ENCODE data around the gene NACC2.

NACC2 gene

GRCh38 chr9:136012651-136013050, 82.4 kb downstream of the NACC2 start:
- DNase-seq (ENCODE audit: low read depth in 2 of 2): peak; percentile 13 to 61
- TF ChIP-seq, protein P1, sequence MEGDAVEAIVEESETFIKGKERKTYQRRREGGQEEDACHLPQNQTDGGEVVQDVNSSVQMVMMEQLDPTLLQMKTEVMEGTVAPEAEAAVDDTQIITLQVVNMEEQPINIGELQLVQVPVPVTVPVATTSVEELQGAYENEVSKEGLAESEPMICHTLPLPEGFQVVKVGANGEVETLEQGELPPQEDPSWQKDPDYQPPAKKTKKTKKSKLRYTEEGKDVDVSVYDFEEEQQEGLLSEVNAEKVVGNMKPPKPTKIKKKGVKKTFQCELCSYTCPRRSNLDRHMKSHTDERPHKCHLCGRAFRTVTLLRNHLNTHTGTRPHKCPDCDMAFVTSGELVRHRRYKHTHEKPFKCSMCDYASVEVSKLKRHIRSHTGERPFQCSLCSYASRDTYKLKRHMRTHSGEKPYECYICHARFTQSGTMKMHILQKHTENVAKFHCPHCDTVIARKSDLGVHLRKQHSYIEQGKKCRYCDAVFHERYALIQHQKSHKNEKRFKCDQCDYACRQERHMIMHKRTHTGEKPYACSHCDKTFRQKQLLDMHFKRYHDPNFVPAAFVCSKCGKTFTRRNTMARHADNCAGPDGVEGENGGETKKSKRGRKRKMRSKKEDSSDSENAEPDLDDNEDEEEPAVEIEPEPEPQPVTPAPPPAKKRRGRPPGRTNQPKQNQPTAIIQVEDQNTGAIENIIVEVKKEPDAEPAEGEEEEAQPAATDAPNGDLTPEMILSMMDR (IDR thresholded peaks at IDR 0.05; ENCODE audit: low read depth, low read length): no peak
- no peak overlapping the region for H3K4me3 ChIP-seq (replicated peaks in 1 of 2; ENCODE audit: low read depth in 2 of 2, low read length in 2 of 2)

GRCh38 chr9:136011703-136012496, 83.2 kb downstream of the NACC2 start:
- peak; percentile 75 to 97 for DNase-seq (ENCODE audit: low read depth in 2 of 2)
- no peak overlapping the region for H3K4me3 ChIP-seq (replicated peaks in 1 of 2; ENCODE audit: low read depth in 2 of 2, low read length in 2 of 2)
- TF ChIP-seq, protein P1 (IDR thresholded peaks at IDR 0.05; ENCODE audit: low read depth, low read length): no peak

GRCh38 chr9:136011376-136011702, 83.8 kb downstream of the NACC2 start:
- TF ChIP-seq, protein P1 (IDR thresholded peaks at IDR 0.05; ENCODE audit: low read depth, low read length): no peak
- no peak overlapping the region for H3K4me3 ChIP-seq (replicated peaks in 1 of 2; ENCODE audit: low read depth in 2 of 2, low read length in 2 of 2)
- no peak for DNase-seq (ENCODE audit: low read depth in 2 of 2)

- TF ChIP-seq, protein P1 (IDR thresholded peaks at IDR 0.05; ENCODE audit: low read depth, low read length): no peak
- DNase-seq (ENCODE audit: low read depth in 2 of 2): no peak
- H3K4me3 ChIP-seq (replicated peaks in 1 of 2; ENCODE audit: low read depth in 2 of 2, low read length in 2 of 2): no peak overlapping the region
Measured at GRCh38 chr9:136010615-136011361, 84.3 kb downstream of the NACC2 start.

DNA sequence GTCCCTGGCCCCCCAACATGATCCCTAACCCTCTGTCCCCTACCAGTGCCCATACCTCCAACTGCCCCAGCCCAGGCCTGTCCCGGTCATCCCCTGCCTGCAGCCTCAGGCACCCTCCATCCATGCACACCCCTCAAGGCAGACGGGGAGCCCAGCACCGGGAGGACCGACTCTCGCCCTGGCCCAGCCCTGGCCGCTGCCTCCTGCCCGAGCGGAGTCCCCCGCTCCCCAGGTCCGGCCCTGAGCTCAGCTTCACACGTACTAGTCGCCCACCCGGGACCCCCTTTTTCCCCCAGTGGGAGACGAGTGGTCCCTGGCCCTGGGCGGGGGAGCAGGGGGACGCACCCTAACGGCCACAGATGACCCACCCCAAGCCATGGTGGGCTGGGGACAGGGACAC, 84.9 kb downstream of the NACC2 start:
- no peak overlapping the region for H3K4me3 ChIP-seq (replicated peaks in 1 of 2; ENCODE audit: low read depth in 2 of 2, low read length in 2 of 2)
- TF ChIP-seq, protein P1 (IDR thresholded peaks at IDR 0.05; ENCODE audit: low read depth, low read length): no peak
- DNase-seq (ENCODE audit: low read depth in 2 of 2): no peak

- TF ChIP-seq, protein P1 (IDR thresholded peaks at IDR 0.05; ENCODE audit: low read depth, low read length): no peak
- H3K4me3 ChIP-seq (replicated peaks in 1 of 2; ENCODE audit: low read depth in 2 of 2, low read length in 2 of 2): no peak overlapping the region
- DNase-seq (ENCODE audit: low read depth in 2 of 2): no peak
Measured at GRCh38 chr9:136009516-136009915, 85.6 kb downstream of the NACC2 start.

Data from cardiac fibroblast (primary cell).